NCI-H2029 treated with DMSO at 0.1 percent for 48 hours (cell line): ENCODE measurements around the gene IQSEC1.
A peak's percentile ranks its signal among the peaks of the same experiment; 100 is the strongest.

Source experiments
- DNase-seq: peaks from one replicate; lab custom pipeline; 2025; lab: John Stamatoyannopoulos, UW

IQSEC1 gene

DNA sequence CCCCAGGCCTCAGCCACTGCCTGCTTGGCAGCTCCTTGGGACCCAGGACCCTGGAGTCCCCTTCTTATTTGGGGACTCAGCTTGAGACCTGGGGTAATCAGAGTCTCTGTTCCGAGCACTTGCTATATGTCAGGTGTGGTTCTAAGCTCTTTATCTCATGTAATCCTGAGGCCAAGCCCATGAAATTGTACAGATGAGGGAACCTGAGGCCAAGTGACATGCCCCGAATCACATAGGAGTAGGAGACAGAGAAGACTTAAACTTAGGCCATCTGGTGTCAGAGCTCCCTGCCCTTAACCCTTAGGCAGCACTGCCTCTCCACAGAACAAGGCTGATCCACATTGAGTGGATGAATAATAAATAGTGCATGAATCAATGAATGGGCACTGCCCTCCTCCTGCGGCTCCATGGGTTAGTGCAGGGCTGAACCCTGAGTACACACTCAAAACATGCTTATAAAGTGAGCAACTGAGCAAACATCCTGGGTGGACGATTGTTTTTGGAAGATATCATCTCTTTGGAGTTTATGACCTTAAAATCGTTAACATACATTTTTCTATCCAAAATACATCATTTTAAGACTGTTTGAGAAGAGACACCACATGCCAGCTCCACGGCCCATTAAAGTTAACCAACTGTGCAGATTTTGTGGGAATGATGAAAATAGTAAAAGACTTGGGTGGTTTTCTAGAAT lies 33.2 kb upstream of the IQSEC1 start:
- DNase-seq: peak; percentile 33

DNA sequence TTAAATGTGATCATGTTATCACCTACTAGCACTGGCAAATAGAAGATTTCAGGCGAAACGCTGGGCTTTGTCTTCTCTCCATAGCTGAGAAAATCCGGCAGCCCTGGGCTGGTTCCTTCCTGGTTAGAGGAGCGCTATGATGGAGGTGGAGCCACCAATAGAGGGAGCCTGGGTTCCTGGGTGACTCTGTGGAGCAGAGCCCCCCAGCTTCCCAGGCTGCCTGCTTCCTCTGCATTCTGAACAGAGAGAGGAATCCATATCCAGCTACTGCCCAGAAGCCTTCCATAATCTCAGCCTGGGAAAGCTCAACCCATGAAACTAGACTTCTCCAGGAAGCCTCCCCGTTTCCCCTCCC lies 32.6 kb upstream of the IQSEC1 start:
- DNase-seq: no peak

DNA sequence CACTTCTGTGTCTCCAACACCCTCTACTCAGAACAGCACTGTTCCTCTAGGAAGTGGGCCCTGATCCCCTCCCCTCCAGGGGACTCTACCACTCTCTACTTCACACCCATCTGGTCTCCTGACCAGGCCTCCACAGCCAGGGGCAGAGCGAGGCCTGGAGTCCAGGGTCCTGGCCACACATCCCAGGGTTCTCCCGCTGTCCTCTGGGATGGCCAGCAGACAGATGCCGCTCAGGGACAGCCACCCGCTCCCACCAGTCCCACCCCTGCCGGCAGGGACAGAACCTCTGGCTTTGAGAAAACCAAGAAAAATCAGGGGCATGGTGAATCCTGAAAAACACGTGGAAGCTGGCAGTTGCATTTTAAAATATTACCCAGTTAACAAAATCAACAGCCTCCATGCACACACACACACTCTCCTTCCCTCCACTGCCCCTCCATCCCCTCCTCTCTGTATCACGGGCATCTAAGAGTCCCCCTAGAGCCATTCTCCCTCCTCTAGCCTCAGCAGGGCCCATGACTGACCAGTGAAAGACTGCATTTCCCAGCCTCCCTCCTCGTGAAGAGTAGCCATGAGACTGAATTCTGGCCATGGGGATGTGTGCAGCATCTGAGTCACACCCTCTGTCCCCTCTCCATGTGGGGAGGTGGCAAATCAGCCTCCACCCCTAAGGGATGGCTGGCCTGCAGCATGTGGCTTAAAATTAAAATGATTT lies 32.1 kb upstream of the IQSEC1 start:
- DNase-seq: no peak

DNA sequence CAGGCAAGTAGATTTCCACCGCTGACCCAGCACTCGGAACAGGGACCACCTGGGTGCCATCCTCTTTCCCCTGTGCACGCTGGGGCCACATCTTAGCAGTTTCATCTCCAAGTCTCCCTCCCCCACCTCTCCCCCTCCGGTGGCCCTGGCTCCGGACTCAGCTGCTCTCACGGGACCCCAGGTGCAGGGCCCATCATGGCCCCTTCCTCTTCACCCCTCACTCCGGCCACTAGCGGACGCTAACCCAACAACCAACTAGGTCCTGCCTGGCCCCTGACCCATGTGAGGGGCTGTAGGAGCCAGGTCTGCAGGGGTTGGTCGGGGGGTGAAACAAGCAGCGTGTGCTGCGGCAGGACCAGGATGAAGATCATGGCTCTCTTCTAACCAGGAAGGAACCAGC lies 31.3 kb upstream of the IQSEC1 start:
- DNase-seq: no peak

DNA sequence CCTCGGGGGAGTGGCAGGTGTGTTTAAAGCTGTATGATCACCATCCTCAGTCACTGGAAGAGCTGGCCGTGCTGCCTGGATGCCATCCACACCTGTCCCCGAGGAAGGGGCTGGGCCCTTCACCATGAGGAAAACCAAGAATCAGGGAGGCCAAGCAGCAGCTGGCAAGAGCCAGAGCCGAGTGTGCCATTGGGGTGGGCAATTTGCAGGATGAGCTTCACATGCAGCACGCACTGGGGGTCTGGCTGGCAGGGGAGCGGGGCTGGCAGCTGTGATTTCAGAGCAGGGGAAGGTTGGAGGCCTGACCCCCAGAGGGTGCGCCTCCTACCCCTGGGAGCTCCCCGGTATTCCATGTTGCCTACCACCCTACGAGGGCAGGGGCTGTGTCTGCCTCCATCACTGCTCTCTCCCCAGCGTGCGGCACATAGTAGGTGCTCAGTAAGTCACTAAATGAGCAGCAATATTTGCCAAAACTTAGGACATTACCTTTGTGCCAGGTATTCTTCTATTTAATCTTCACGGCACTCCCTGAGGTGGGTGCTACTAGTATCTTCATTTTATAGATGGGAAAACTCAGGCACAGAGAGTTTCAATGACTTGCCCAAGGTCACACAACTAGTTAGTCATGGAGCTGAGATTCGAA lies 30.3 kb upstream of the IQSEC1 start:
- no peak for DNase-seq

DNA sequence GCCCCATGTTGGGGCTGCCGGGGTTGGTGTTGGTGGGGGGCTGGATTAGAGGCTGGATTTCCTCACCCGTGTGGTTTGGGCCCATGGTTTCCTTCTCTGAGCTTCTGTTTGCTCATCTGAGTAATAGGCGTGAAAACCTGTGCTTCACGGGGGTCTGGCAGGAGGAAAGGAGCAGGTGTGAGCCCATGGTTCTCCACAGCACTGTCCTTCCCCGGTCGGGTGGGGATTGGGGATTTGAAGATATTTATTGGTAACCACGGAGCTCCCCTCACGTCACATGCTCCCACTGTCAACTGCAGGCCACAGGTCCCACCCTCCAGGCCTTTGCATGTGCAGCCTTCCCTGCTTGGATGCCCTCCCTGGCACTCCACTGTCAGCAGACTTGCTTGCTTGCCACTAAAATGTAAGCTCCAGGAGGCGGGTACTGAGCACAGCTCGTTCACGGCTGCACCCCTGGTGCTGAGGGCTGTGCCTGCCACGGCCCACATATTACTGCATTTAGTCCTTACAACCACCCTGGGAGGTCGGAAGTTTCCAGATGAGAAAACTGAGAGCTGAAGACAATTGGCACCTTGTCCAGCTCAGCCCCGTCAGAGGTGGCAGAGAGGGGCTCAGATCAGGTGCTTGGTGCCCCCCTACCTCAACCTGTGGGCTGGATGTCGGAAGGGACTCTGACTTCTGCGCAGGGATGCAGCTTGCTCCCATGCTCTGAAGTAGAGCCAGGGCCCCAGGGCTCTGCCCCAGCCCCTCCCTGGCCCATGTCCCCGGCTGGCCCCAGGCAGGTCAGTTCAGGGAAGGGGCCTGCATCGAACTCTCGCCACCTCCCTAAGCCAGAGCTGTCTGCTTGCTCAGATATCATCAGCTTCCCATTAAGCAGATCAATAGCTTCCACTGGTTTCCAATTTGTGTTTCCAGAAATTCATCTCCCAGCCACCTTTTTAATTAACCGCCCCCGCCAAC lies 29.4 kb upstream of the IQSEC1 start:
- DNase-seq: no peak

DNA sequence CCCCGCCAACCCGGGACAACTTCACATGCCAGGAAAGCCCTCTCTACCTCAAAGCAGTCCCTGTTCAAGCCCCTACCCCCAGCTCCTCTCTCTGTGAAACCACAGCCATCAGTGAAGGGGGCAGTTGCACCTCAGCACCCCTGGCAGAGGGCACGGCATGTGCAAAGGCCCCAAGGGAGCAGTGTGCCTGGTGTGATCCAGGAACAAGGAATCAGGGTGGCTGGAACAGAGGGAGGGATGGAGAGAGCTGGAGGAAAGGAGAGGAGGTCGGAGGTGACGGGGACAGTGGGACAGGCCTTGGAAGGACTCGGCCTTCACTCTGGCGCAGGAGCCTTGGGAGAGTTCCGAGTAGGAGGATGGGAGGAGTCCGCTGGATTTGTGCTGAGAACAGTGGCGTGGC lies 26.5 kb upstream of the IQSEC1 start:
- no peak for DNase-seq

DNA sequence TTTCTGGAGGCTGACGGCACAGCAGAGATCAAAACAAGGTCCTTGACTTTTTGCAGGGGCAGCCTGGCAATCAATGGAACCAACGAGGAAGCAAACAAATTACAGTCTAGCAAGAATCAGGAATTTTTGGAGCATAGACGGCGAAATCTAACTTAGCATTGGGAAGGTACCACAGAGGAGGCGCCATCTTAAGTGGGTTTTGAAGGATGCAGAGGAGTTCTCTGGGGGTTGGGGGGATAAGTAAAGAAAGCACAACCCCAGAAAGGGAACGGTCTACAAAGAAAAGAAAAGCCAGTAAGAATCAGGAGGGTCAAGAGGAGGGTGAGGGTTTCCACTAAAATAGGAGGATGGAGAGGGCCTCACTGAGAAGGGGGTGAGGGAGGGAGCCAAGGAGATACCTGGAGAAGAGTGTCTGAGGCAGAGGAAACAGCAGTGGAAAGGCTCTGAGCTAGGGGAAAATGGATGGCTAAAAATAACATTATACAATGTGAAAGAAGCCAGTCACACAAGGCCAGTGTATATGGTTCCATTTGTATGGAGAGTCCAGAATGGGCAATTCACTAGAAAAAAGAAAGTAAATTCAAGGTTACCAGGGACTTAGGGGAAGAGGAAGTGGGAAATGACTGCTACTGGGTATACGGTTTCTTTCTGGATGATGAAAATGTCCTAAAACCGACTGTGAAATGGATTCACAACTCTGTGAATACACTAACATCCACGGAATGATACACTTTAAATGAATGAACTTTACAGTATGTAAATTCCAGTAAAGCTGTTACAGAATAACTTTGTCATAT lies 25.2 kb upstream of the IQSEC1 start:
- DNase-seq: no peak

DNA sequence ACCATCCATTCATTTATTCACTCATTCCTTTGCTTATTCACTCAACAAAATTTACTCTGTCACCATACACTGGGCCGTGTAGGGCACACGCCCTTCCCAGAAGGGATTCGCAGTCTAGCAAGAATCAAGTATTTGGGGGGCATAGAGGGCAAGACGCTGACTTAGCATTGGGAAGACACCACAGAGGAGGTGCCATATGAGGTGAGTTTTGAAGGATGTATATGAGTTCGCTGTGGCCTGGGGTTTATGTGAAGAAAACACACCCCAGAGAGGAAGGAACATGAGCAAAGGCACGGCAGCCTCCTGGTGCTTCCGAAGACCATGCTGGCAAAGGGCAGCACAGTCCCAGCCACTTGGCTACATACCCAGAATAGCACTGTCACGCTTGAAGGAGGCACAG lies 23.1 kb upstream of the IQSEC1 start:
- no peak for DNase-seq

DNA sequence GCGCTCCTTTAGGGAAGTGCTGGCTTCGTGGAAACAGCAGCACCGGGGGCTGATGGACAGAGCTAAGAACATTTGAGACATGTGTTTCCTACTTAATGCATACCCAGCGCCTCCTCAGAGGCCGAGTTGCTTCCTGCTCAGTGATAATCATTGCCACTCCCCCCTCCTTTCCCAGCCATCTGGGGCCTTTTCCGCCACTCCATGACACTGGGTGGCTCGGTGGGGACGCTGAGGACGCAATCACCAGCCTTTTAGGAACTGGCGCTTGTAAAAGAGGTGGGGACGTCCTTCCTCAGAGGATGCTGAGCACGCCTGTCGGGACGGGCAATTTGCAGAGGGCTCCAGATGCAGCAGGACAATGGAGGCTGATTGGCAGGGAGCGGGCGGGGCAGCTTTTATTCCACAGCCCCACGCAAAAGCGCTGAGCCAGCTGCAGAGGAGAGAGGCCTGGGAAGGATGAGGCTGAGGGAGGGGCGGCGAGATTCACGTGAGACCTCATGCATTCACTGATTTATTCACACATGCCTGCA lies 22.2 kb upstream of the IQSEC1 start:
- no peak for DNase-seq

DNA sequence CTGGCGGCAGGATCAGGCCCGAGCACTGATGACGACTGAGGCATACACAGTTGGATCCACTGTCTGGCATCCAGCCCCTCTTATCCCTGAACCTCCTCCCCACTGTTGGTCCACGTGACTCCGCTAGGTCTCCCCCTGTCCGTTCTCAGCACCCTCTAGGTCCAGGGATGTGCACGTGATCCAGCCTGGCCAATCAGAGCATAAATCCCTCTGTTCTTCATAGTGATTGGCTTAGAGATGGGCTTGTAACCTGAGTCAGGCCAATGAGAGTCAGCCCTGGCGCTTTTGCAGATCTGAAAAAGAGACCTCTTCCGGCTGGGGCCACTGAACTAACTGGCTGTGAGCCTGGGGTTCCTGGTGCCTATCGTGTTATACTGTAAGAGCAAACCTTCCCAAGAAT lies 20.5 kb upstream of the IQSEC1 start:
- no peak for DNase-seq

DNA sequence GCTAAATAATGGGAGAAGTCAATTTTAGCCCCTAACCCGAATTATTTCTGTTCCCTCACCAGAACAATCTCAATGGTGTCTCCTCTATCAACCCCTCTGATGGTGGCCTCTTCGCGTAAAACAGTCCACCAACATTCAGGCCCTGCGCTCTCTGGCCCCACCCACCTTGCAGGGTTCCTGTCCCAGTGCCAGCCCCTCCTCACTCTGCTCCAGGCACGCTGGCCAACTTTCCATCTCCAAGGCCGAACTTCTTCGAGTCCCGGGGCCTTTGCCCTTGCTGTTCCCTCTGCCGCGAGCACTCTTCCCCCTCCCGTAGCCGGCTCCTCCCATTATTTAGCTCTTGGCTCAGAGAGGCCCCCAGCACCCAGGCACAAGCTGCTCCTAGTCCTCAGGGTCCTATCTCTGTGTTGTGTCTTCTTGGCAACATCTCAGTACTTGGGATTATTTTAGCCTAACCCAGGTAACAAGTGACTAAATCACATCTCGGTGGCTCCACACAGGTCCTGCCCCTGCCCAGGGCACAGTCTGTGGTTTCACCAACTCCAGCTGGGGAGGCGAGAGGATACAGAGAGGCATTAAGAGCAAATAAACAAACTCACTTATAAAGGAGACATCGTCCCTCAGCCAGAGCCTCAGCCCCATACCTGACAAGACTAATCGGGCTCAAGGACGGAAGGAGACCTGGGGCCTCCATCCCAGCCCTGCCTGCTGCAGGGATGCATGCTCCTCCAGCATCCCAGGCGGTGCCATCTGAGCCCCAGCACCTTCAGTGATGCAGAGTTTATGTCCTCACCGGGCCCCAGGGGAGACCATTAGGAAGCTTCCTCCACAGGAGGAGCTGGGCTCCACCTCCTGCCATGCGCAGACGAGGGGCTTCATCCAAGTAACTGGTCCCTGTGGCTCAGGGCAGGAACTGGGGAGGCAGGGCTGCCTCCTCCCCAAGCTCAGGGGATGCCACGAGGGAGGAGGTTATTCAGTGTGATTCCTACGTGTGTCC lies 19.7 kb upstream of the IQSEC1 start:
- no peak for DNase-seq

DNA sequence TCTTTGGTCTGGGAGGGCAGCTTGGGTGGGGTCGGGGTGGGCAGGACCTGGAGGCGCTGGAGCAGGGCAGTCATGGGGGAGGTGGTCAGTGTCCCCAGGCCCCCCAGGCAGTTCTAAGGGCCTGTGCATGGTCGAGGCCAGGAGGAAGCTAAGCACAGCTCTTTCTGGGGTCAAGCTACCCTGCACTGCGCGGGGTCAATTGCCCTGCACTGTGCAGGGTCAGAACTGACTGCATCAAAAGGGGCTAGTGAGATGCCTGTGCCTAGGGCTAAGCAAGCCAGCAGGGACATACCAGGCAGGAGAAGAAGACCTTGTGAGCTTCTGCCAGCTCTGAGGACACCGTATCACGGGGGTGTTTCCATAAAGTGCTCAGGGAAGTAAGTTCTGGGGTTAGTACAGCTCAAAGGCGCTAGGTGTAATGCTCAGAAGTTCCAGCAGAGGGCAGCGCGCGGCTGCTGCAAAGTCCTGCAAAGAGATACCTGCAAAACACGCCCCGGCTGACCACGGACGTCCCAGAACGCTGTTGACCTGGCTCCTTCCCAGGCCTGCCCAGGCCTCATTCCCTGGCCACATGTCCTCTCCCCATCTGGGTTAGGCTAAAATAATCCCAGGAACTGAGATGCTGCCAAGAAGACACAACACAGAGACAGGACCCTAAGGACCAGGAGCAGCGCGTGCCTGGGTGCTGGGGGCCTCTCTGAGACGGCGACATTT lies 18.8 kb upstream of the IQSEC1 start:
- DNase-seq: peak; percentile 85

DNA sequence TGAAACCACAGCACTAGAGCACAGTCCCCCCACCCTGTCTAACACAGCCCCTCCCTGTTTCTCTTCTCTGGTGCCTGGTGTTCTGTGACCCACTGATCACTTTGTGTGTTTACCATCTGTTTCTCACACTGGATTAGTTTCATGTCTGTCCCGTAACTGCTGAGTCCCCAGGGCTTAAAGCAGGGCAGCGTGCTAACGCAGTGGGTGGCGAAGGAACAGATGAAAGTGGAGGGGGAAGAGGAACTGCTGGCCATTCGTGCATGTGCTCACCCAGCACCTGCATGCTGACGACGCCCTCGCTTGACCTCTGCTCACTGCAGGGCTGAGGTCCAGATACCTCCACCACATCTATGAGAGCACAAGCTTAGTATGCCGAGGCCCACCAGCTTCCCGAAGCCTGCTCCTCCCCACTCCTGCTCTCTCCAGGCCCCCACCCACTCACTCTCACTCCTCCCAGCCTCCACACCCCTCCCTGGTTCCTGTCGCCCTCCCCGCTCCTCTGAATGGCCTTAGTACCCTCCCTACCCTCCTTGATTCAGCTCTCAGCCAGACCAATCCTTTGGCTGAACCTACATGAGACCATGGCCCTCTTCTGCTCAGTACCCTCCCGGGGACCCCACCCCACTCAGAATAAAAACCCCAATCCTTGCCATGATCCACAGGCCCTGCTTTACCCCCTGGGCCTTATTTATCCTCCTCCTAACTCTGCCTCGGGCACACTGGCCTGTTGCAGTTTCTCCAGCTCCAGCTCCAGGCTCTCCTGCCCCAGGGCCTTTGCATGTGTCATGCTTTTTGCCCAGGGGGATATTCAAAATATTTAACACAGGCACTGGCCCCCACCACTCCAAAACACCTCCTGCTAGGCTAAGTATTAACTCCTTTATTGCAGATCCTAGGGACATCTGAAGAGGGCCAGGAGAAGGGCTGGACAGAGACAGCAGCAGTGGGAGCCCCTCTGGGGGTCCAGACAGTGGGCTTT lies 15.1 kb upstream of the IQSEC1 start:
- DNase-seq: no peak

DNA sequence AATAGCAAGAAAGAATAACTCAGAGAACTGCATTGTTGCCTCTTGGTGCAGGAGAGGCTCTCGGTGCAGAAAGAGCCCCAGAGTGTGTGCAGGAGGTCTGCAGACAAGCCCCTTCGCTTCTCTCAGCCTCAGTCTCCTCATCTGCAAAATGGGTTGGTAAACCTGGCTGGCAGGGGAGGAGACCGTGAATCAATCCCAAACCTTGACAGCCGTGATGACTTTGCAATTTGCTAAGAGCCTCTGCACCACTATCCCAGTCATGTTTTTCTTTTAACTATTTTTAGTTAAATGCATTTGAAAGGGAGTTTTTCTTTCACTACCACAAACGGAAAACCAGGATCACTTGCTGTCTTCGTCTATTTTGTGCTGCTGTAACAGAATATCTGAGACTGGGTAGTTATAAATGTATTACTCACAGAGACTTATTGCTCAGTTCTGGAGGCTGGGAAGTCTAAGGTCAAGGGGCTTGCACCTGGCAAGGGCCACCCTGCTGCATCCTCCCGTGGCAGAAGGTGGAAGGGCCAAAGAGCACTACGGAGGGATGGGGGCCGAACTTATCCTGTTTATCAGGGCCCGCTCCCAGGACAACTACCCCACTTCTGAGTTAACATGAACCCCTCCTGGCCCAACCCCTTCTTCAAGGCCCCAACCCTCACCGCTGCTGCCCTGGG lies 14.2 kb upstream of the IQSEC1 start:
- DNase-seq: no peak

DNA sequence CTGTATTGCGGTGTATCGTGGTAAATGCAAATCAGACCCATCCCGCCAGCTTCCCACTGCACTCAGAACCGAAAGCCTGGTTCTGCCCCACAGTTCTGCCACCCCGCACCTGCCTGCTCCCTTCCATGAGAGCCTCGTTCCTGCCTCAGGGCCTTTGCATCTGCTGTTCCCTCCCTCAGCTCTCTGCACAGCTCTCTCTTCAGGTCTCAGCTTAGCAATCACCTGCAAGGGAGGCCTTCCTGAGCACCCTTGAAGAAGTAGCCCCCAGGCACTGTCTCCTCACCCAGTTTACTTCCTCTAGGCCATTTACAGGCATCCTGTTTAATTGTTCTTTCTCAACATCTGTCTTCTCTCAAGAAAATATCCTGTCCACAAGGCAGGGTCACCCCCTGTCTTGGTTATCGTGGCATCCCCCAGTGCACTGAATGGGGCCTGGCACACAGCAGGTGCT lies 13.3 kb upstream of the IQSEC1 start:
- no peak for DNase-seq

DNA sequence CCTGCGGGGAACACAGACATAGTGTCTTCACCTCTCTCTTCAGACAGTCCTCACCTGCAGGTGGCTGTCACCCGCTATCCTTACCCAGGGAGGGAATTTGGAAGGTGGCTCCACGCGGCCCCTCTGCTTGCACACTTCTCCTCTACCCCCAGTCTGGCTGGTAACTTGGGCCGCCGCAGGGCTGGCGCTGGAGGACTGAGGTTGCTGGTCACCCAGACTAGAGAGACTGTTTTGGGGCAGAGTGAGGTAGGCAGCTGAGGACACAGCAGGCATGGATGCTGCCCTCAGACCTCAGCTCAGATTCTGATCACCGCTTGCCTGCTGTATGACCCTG lies 12.6 kb upstream of the IQSEC1 start:
- DNase-seq: no peak
